Prostate gland (tissue), 2 donors: ENCODE results near the gene RABGAP1L. TPM values are rescaled to one million over a fixed set of nuclear protein-coding genes. Genes with fewer than 3 reads are reported as not detected.

Experiments used
- DNase-seq: peaks from one replicate; pipeline ENCODE4 v3.0.0-alpha.2; 2019; ENCODE audit warnings: low spot score
- H3K27ac ChIP-seq, 2 donors: fragments of 200-600 bp; sonication (generic); 2 replicates each; pipeline ENCODE4 v1.5.1; 2017 to 2019
- H3K27me3 ChIP-seq: fragments of 200-600 bp; sonication (generic); replicated peaks from 2 replicates; pipeline ENCODE4 v1.5.1; 2019; ENCODE audit not compliant: insufficient read depth
- H3K36me3 ChIP-seq, 2 donors: fragments of 200-600 bp; sonication (generic); 1 replicate in 1 of 2; 2 replicates in 1 of 2; pipeline versions ENCODE4 v1.5.1 to v1.8.1; 2017 to 2019
- H3K4me1 ChIP-seq: fragments of 200-600 bp; sonication (generic); replicated peaks from 2 replicates; pipeline ENCODE4 v1.5.1; 2019
- H3K4me3 ChIP-seq, 2 donors: fragments of 200-600 bp; sonication (generic); 2 replicates each; pipeline ENCODE4 v1.5.1; 2017 to 2019
- H3K9me3 ChIP-seq: fragments of 200-600 bp; sonication (generic); 2 replicates; pipeline ENCODE4 v1.5.1; 2017
- POLR2A ChIP-seq: fragments of 450-650 bp; IDR thresholded peaks from one replicate; pipeline ENCODE4 v1.6.1; 2016; ENCODE audit warnings: antibody characterized with exemption, mild to moderate bottlenecking
- POLR2AphosphoS5 ChIP-seq: sonication (generic); formaldehyde crosslinking; IDR thresholded peaks from one replicate; pipeline ENCODE4 v1.6.1; 2017; ENCODE audit warnings: antibody characterized with exemption
- WGBS: methylation state at CpG from one replicate; pipeline ENCODE4 v1.1.5; 2018; 5-methylcytosine and 5-hydroxymethylcytosine counted together
- intact Hi-C: fragments of 100-400 bp; cut with DNase I; formaldehyde crosslinking; loops from one replicate; pipeline ENCODE4 v1.14.2; 2022
- total RNA-seq, 2 donors: library from RNA; depleted of rRNA; stranded (reverse); fragments of >200 nt; gene quantifications; one replicate each; pipeline ENCODE4 v1.1.0, GENCODE V29; 2016
- TF ChIP-seq, protein P1 (sequence below), 4 experiments: fragments of 200-600 bp in 2 of 4; fragments of 450-650 bp in 2 of 4; sonication (generic) in 2 of 4; IDR thresholded peaks; 1 replicate in 3 of 4; 2 replicates in 1 of 4; pipeline ENCODE4 v1.5.1; 2016 to 2019; ENCODE audit warnings: antibody characterized with exemption in 4 of 4, mild to moderate bottlenecking in 2 of 4, moderate library complexity in 2 of 4

RABGAP1L gene
- total RNA-seq, 2 donors from 2014 or later: 32.3 to 41.5 TPM

DNA sequence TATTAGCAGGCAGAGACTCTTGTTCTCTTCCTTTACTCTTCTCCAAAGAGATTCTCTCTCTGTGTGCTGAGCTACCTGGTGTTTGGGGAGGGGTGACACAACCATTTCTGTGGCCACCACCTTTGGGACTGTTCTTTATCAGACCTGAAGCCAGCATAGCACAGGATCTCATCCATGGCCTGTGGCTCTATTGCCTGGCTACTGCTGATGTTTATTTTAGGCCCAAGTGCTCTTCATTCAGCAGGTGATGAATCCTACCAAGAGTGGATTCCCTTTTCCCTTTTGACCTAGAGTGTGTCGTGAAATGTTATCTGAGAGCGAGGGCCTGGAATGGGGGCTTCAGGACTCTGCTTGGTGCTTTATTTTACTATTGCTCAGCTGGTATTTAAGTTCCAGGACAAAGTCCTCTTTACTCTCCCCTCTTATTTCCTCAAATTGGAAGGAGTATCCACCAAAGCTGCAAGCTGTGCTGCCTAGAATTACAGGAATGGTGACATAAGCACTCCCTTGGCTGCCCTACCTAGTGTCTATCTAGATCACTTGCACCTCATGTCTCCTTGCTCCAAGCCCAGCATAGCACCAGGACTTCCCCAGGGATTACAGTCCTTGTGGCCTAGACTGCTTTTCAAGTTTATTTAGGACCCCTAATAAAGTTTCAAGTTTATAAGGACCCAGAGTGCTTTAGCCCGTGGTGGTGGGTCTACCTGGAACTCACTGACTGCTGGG lies 193.7 kb downstream of the RABGAP1L start:
- Histone ChIP-seq H3K4me1 (no peaks in the 10 kb centered on the region), H3K4me3 (no peak overlapping the region), H3K27me3 (no peaks in the 10 kb centered on the region), H3K9me3 (no peaks in the 10 kb centered on the region), H3K36me3 (no peaks in the 10 kb centered on the region), H3K27ac (no peak overlapping the region)
- no peak for DNase-seq
- TF ChIP-seq POLR2A: no peak
- TF ChIP-seq, protein P1, sequence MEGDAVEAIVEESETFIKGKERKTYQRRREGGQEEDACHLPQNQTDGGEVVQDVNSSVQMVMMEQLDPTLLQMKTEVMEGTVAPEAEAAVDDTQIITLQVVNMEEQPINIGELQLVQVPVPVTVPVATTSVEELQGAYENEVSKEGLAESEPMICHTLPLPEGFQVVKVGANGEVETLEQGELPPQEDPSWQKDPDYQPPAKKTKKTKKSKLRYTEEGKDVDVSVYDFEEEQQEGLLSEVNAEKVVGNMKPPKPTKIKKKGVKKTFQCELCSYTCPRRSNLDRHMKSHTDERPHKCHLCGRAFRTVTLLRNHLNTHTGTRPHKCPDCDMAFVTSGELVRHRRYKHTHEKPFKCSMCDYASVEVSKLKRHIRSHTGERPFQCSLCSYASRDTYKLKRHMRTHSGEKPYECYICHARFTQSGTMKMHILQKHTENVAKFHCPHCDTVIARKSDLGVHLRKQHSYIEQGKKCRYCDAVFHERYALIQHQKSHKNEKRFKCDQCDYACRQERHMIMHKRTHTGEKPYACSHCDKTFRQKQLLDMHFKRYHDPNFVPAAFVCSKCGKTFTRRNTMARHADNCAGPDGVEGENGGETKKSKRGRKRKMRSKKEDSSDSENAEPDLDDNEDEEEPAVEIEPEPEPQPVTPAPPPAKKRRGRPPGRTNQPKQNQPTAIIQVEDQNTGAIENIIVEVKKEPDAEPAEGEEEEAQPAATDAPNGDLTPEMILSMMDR (IDR thresholded peaks at IDR 0.05): no peak
- no peak for TF ChIP-seq POLR2AphosphoS5
- 75% methylated on average over 3 of the region's 3 CpGs for WGBS
- intact Hi-C loops: no loop called here

DNA sequence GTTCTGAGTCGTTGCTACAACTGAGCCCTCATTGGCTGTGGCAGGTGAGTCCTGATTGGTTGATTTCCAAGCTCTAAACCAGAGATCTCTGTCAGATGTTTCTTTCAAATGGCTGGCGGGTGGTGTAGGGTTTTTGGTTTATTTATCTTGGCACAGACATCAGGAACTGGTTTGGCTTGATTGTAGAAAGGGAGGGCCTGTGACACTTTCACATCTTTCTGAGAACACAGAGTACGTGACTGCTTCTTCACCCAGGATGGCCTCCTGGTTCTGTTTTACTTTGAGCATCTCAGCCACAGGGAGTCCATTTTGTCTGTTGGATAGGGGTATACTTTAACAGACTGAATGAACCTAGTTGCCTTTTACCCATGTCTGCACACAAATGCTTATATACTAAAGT lies 199.0 kb downstream of the RABGAP1L start:
- DNase-seq: no peak
- intact Hi-C loops: no loop called here
- TF ChIP-seq POLR2A (no peak), POLR2AphosphoS5 (no peak)
- TF ChIP-seq, protein P1 (IDR thresholded peaks at IDR 0.05): no peak
- no peak overlapping the region for H3K27ac ChIP-seq
- H3K27me3 ChIP-seq: no peaks in the 10 kb centered on the region
- no peaks in the 10 kb centered on the region for H3K36me3 ChIP-seq
- H3K4me1 ChIP-seq: no peaks in the 10 kb centered on the region
- no peaks in the 10 kb centered on the region for H3K9me3 ChIP-seq
- H3K4me3 ChIP-seq: no peak overlapping the region
- WGBS: 45% methylated on average over 3 of the region's 3 CpGs

DNA sequence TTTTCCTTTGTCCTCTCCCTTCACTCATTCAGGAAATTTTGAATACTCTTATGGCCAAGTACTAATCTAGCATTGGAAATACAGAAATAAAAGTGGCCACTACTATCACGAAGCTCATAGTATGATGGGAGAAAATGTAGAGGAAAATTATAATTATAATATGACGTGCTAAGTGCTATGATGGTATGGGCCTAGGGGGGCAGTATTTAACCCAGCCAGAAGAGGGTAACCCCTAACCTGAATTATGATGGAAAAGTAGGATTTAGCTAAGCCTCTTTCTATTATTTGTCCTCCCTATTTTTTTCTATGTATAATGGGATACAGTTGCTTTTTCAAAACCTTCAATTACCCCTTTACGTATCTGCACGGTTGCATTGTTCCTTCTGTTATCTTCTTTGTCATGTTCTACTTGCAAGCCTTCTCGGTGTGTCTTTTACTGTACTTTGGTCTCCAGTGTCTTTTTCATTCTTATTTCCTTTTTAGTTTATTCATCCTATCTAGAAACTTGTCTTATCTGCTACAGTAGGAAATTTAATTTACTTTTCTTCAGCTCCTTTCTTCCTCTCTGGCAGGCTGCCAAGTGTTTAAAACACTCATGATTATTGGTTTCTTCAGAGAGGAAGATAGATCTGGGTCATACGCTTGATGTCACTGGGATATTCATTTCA lies 199.6 kb downstream of the RABGAP1L start:
- DNase-seq: no peak
- TF ChIP-seq, protein P1 (IDR thresholded peaks at IDR 0.05): no peak
- no peak for TF ChIP-seq POLR2A
- Histone ChIP-seq H3K4me1 (no peaks in the 10 kb centered on the region), H3K27me3 (no peaks in the 10 kb centered on the region), H3K27ac (no peak overlapping the region), H3K9me3 (no peaks in the 10 kb centered on the region), H3K4me3 (no peak overlapping the region), H3K36me3 (no peaks in the 10 kb centered on the region)
- WGBS: 82% methylated on average over 6 of the region's 6 CpGs
- intact Hi-C loops: no loop called here

DNA sequence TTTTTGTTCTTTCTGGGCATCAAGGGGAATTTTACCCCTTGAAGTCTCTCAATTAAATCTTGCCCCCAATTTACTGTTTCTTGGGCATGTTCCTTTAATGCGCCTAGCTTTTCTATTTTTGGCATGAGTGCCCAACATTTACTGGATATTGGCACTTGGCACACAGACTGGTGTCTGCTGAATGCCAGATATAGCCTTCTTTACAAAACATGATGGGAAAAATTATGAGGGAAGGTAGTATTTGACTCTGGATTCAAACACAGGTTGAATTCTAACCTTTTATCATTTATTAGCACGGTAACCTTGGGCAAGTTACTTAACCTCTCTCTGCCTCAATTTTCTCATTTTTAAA lies 200.1 kb downstream of the RABGAP1L start:
- no peaks in the 10 kb centered on the region for H3K27me3 ChIP-seq
- H3K27ac ChIP-seq: no peak overlapping the region
- H3K9me3 ChIP-seq: no peaks in the 10 kb centered on the region
- 59% methylated on average over 2 of the region's 2 CpGs for WGBS
- H3K4me3 ChIP-seq: no peak overlapping the region
- no peak for DNase-seq
- H3K36me3 ChIP-seq: no peaks in the 10 kb centered on the region
- TF ChIP-seq POLR2AphosphoS5 (no peak), POLR2A (no peak)
- TF ChIP-seq, protein P1 (IDR thresholded peaks at IDR 0.05): no peak
- no peaks in the 10 kb centered on the region for H3K4me1 ChIP-seq
- intact Hi-C loops: no loop called here
